H9 (cell line): Measurements from ENCODE around the gene STPG3. TPM values are rescaled to one million over a fixed set of nuclear protein-coding genes. Genes with fewer than 3 reads are reported as not detected.

Experiments
- DNase-seq: peaks from one replicate; pipeline ENCODE4 v3.0.0-alpha.2; 2017
- H2AFZ ChIP-seq: one replicate; pipeline ENCODE4 v1.6.1; 2013; ENCODE audit warnings: mild to moderate bottlenecking, low read length, control low read depth, moderate library complexity
- H2AK5ac ChIP-seq: 2 replicates; pipeline ENCODE4 v1.6.1; 2013; ENCODE audit warnings: low read length, control low read depth, mixed read lengths; ENCODE audit not compliant: insufficient read length
- H2BK120ac ChIP-seq: one replicate; pipeline ENCODE4 v1.6.1; 2013; ENCODE audit warnings: low read depth, mild to moderate bottlenecking, low read length, control low read depth, inconsistent platforms; ENCODE audit not compliant: poor library complexity, severe bottlenecking
- H2BK12ac ChIP-seq: 2 replicates; pipeline ENCODE4 v1.6.1; 2013; ENCODE audit warnings: low read length, control low read depth, mixed read lengths, low read depth; ENCODE audit not compliant: insufficient read length
- H2BK15ac ChIP-seq: 2 replicates; pipeline ENCODE4 v1.6.1; 2013; ENCODE audit warnings: low read depth, low read length, control low read depth
- H2BK20ac ChIP-seq: one replicate; pipeline ENCODE4 v1.6.1; 2013; ENCODE audit warnings: low read depth, mild to moderate bottlenecking, low read length, control low read depth, inconsistent platforms; ENCODE audit not compliant: poor library complexity, severe bottlenecking
- H2BK5ac ChIP-seq: 2 replicates; pipeline ENCODE4 v1.6.1; 2013; ENCODE audit warnings: low read length, control low read depth, mixed read lengths; ENCODE audit not compliant: insufficient read length
- H3K14ac ChIP-seq: 2 replicates; pipeline ENCODE4 v1.6.1; 2013; ENCODE audit warnings: low read length, control low read depth; ENCODE audit not compliant: insufficient read depth
- H3K18ac ChIP-seq: 2 replicates; pipeline ENCODE4 v1.6.1; 2013; ENCODE audit warnings: low read depth, mild to moderate bottlenecking, mixed read lengths, low read length, control low read depth; ENCODE audit not compliant: insufficient read length
- H3K23ac ChIP-seq: 2 replicates; pipeline ENCODE4 v1.6.1; 2013; ENCODE audit warnings: low read length, control low read depth, mixed read lengths, low read depth; ENCODE audit not compliant: insufficient read length
- H3K23me2 ChIP-seq: 2 replicates; pipeline ENCODE4 v1.6.1; 2013; ENCODE audit warnings: low read depth, mild to moderate bottlenecking, mixed read lengths, low read length, control low read depth; ENCODE audit not compliant: insufficient read length, poor library complexity, severe bottlenecking
- H3K27ac ChIP-seq: 2 replicates; pipeline ENCODE4 v1.5.1; 2013; ENCODE audit warnings: low read length, control low read depth, mixed read lengths, low read depth; ENCODE audit not compliant: insufficient read length
- H3K27me3 ChIP-seq: 2 replicates; pipeline ENCODE4 v1.6.1; 2013; ENCODE audit warnings: low read length, control low read depth, inconsistent platforms; ENCODE audit not compliant: insufficient read depth
- H3K4ac ChIP-seq: 2 replicates; pipeline ENCODE4 v1.6.1; 2013; ENCODE audit warnings: low read depth, mild to moderate bottlenecking, control low read depth, inconsistent platforms, low read length, moderate library complexity
- H3K4me1 ChIP-seq: 2 replicates; pipeline ENCODE4 v1.6.1; 2013; ENCODE audit warnings: low read length, control low read depth, inconsistent platforms; ENCODE audit not compliant: insufficient read depth
- H3K4me2 ChIP-seq: 2 replicates; pipeline ENCODE4 v1.6.1; 2013; ENCODE audit warnings: low read length, control low read depth, mixed read lengths; ENCODE audit not compliant: insufficient read length, insufficient read depth
- H3K56ac ChIP-seq: 2 replicates; pipeline ENCODE4 v1.6.1; 2013; ENCODE audit warnings: low read depth, mild to moderate bottlenecking, mixed read lengths, low read length, control low read depth; ENCODE audit not compliant: insufficient read length
- H3K79me1 ChIP-seq: 2 replicates; pipeline ENCODE4 v1.6.1; 2013; ENCODE audit warnings: low read depth, mild to moderate bottlenecking, moderate library complexity, low read length, control low read depth, inconsistent platforms; ENCODE audit not compliant: insufficient read depth, poor library complexity, severe bottlenecking
- H3K79me2 ChIP-seq: 2 replicates; pipeline ENCODE4 v1.6.1; 2013; ENCODE audit warnings: low read length, control low read depth, inconsistent platforms; ENCODE audit not compliant: insufficient read depth
- H3K9ac ChIP-seq: 2 replicates; pipeline ENCODE4 v1.6.1; 2013; ENCODE audit warnings: low read length, control low read depth, mixed read lengths; ENCODE audit not compliant: insufficient read length; ENCODE audit errors: extremely low read depth
- H3K9me3 ChIP-seq: one replicate; pipeline ENCODE4 v1.6.1; 2013; ENCODE audit warnings: low read depth, low read length, inconsistent platforms; ENCODE audit not compliant: control insufficient read depth
- H3T11ph ChIP-seq: one replicate; pipeline ENCODE4 v1.6.1; 2013; ENCODE audit warnings: mild to moderate bottlenecking, low read length, control low read depth, inconsistent platforms
- H4K20me1 ChIP-seq: one replicate; pipeline ENCODE4 v1.6.1; 2013; ENCODE audit not compliant: control insufficient read depth, insufficient read length, insufficient read depth
- H4K5ac ChIP-seq: 2 replicates; pipeline ENCODE4 v1.6.1; 2013; ENCODE audit warnings: low read depth, mild to moderate bottlenecking, mixed read lengths, low read length, control low read depth; ENCODE audit not compliant: insufficient read length
- H4K8ac ChIP-seq: replicated peaks from 2 replicates; pipeline ENCODE4 v1.6.1; 2013; ENCODE audit warnings: low read length, control low read depth, mixed read lengths, low read depth; ENCODE audit not compliant: insufficient read length
- H4K91ac ChIP-seq: 2 replicates; pipeline ENCODE4 v1.6.1; 2013; ENCODE audit warnings: low read depth, mild to moderate bottlenecking, moderate library complexity, mixed read lengths, low read length, control low read depth; ENCODE audit not compliant: insufficient read length
- H3K27ac Mint-ChIP-seq, 3 experiments: 2 replicates in 2 of 3; 3 replicates in 1 of 3; pipeline ENCODE4 v1.8.0; 2020 to 2021; ENCODE audit warnings: mixed read lengths in 3 of 3, mild to moderate bottlenecking in 1 of 3, moderate library complexity in 1 of 3
- H3K27me3 Mint-ChIP-seq: 2 replicates; pipeline ENCODE4 v1.8.0; 2021; ENCODE audit warnings: low read depth, mild to moderate bottlenecking, moderate library complexity, mixed read lengths
- H3K36me3 Mint-ChIP-seq, 3 experiments: 2 replicates in 2 of 3; 3 replicates in 1 of 3; pipeline ENCODE4 v1.8.0; 2020 to 2021; ENCODE audit warnings: low read depth in 3 of 3, mixed read lengths in 3 of 3; ENCODE audit not compliant: insufficient read depth in 1 of 3
- H3K4me1 Mint-ChIP-seq, 2 experiments: 2 replicates each; pipeline ENCODE4 v1.8.0; 2020; ENCODE audit warnings: mixed read lengths in 2 of 2
- H3K4me3 Mint-ChIP-seq, 2 experiments: 2 replicates in 1 of 2; 3 replicates in 1 of 2; pipeline ENCODE4 v1.8.0; 2020 to 2021; ENCODE audit warnings: mild to moderate bottlenecking in 2 of 2, mixed read lengths in 2 of 2, moderate library complexity in 1 of 2
- H3K9me3 Mint-ChIP-seq, 2 experiments: 2 replicates in 1 of 2; 3 replicates in 1 of 2; pipeline ENCODE4 v1.8.0; 2020; ENCODE audit warnings: mild to moderate bottlenecking in 2 of 2, mixed read lengths in 2 of 2, moderate library complexity in 1 of 2
- CTCF ChIP-seq: fragments of 200-600 bp; sonication (generic); conservative IDR thresholded peaks from 3 replicates; pipeline ENCODE4 v1.8.0; 2021; ENCODE audit warnings: antibody characterized with exemption, mild to moderate bottlenecking
- WGBS: extraction: QIAGEN DNeasy Blood & Tissue Kit; methylation state at CpG from one replicate; pipeline ENCODE4 v1.1.7; 2013; ENCODE audit warnings: missing lambda C conversion rate, low lambda C conversion rate, mixed read lengths; ENCODE audit not compliant: insufficient read length; ENCODE audit errors: extremely low coverage; 5-methylcytosine and 5-hydroxymethylcytosine counted together
- total RNA-seq: library from RNA; stranded (reverse); gene quantifications from 2 replicates; pipeline ENCODE4 v1.2.1, GENCODE V29; 2021

The STPG3 gene
- total RNA-seq, 1 experiment from 2014 or later = not detected

DNA sequence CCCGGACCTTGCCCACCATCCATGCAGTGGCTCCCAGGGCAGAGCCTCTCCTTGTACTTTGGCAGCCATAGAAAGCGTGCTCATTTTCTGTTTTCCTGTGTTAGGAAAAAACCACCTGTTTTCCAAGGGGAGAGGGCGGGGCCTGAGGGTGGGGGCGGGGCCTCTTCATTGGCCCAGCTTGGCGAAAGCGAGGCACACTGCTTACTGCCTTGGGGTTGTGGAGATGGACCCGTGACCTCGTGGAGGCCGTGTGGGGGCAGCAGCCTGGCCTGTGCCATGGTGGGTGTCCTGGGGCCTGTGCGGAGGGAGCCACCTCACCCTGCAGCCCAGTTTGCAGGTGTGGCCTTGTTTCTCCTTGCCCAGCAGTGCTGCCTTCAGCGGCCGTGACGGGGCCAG lies 22.0 kb downstream of the STPG3 start:
- no CpG with 5 or more reads among the region's 13 CpGs for WGBS
- peaks cover 9 to 27% (median 25%) of the 10 kb centered on the region in 3 experiments; a peak in 6 of 7 replicates for H3K36me3 Mint-ChIP-seq

More for the DNA sequence above, 22.0 kb downstream of the STPG3 start:
- Histone ChIP-seq H3K4ac (no peak overlapping the region), H2BK120ac (no peak overlapping the region), H2AFZ (no peak overlapping the region), H3K23me2 (peaks cover 4% of the 10 kb centered on the region), H2BK15ac (no peak overlapping the region), H2BK12ac (no peak overlapping the region), H2AK5ac (no peak overlapping the region), H2BK20ac (no peak overlapping the region), H3K27ac (no peak overlapping the region), H4K91ac (no peak overlapping the region), H3K23ac (no peak overlapping the region), H3K9me3 (no peaks in the 10 kb centered on the region), H3K79me2 (no peaks in the 10 kb centered on the region), H3K18ac (no peak overlapping the region), H2BK5ac (no peak overlapping the region), H3T11ph (no peak overlapping the region), H3K27me3 (no peaks in the 10 kb centered on the region), H3K79me1 (no peaks in the 10 kb centered on the region), H3K4me1 (no peaks in the 10 kb centered on the region), H3K14ac (no peak overlapping the region), H4K5ac (no peak overlapping the region), H3K56ac (no peak overlapping the region), H4K20me1 (no peaks in the 10 kb centered on the region), H3K4me2 (no peak overlapping the region), H3K9ac (no peak overlapping the region), H4K8ac (no peak overlapping the region)
- peak; percentile 47 for DNase-seq
- TF ChIP-seq CTCF = no peak
- Mint-ChIP-seq H3K27ac (no peak overlapping the region; a peak in 1 of 7 replicates), H3K9me3 (no peaks in the 10 kb centered on the region; a peak in 1 of 5 replicates), H3K4me1 (peaks cover 20 to 29% of the 10 kb centered on the region in 2 experiments), H3K27me3 (no peaks in the 10 kb centered on the region), H3K4me3 (no peak overlapping the region)
